HG03460 (cell line): Measurements from ENCODE around the gene PTX3.

ENCODE experiments used
- ATAC-seq: cut with Tn5 transposase; IDR thresholded peaks from one replicate; pipeline ENCODE4 v1.9.1; 2021; ENCODE audit not compliant: unreplicated experiment

The PTX3 gene

GRCh38 chr3:157420606-157421130 lies 16.0 kb upstream of the PTX3 start:
- no peak for ATAC-seq

DNA sequence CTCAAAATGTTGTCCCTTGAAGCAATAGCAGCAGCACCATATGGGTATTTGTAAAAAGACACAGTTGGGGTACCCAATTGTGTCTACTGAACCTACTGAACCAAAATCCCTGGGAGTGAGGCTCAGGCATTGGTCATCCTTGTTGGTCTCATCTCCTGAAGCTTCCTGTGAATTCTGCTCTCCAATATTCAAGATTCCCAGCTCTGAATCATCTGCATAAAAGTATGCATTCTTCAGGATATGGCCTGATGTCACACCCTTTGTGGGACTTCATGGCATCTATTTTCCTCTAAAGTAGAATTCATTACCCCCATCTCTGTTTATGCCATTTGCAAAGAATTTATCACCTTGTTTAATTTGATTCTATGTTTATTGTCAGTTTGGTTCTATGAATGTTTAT lies 13.3 kb upstream of the PTX3 start:
- no peak for ATAC-seq

DNA sequence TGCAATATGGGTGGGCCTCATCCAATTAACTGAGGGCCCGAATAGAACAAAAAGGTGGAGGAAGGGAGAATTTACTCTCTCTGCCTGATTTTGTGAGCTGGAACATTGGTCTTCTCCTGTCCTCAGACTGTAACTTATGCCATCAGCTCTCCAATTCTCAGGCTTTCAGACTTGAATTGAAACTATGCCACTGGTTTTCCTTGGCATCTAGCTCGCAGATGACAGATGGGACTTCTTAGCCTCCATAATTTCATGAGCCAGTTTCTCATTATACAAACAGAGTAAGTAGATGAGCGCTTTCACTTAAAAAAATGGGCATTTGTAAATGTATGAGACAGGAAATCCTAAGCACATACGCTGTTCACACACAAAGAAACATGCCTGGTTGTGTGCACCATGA lies 8.7 kb upstream of the PTX3 start:
- no peak for ATAC-seq

DNA sequence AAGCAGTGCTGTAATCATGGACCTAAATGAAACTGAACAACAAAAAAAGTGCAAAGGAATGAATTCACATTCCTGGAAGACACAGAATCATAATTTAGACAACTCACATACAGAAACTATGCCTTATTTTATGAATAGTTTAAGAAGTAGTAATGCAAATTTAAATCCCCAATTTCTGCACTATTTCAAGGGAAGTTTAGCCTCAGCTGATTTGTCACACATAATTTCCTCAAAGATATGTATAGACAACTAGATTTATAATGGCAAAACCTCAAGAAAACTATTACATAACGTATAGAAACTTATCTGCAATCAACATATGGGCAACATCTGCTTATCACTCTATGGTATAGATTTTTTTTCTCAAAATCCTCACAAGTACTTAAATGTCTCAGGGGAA lies 7.8 kb upstream of the PTX3 start:
- ATAC-seq, result no peak

DNA sequence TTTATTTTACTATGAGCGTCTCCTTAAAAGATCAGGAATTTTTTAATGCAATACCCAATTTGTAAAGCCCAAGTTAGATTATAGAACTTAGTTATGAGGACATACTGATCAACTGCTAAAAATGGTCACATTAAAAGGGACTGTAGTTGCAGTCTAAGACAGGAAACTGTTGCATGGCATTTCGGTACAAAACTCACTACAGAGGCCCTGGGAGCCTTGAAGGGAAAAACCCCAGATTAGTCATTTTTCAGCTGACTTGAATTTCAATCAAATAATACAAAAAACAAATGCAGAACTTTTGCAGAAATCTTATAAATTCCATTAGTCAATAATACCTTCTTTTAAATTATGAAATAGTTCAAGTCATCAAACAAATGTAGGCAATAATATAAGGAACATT lies 6.9 kb upstream of the PTX3 start:
- no peak for ATAC-seq

DNA sequence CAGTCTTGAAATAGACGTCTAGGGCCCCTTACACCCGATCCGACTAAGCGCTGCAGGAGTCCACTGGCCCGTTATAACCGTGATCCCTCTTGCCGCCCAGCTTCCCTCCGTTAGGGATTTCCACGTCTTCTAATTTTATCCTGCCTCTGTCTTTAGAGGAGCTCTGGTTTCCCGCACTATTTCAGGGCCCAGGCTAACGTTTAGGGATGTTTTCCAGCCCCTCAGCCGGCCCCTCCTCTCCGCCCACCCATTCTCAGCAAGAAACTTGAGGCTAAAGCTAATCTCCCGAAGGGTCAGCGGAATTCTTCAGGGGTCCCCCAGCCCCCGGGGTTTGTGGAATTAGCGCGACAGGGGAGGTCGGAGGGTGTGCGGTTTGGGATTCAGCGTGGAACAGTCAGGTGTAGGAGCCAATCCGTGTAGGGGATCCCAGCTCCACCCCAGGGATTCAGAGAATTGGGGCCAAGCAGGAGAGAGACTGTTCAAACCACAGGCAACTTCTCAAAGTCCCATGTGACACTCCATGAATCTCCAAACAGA lies 1.6 kb downstream of the PTX3 start:
- ATAC-seq, result no peak

DNA sequence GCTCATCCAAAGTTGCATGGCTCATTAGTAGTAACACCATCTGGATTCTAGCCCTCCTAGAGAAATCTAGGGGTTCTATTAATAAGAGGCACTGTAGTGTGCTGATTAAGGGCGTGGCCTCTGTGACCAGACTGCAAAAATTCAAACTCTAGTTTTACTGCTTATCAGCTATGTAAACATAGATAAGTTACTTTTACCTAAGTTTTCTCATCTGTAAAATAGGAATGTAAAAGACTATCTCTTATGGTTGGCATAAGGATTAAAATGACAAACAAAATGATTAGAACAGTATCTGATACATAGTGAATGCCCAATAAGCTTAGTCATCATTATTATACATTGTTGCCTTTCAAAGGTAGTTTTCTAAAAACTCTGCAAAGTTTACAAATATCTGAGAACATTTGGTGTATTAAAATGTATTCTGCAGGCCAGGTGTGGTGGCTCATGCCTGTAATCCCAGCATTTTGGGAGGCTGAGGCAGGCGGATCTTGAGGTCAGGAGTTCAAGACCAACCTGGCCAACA lies 4.5 kb downstream of the PTX3 start:
- no peak for ATAC-seq

DNA sequence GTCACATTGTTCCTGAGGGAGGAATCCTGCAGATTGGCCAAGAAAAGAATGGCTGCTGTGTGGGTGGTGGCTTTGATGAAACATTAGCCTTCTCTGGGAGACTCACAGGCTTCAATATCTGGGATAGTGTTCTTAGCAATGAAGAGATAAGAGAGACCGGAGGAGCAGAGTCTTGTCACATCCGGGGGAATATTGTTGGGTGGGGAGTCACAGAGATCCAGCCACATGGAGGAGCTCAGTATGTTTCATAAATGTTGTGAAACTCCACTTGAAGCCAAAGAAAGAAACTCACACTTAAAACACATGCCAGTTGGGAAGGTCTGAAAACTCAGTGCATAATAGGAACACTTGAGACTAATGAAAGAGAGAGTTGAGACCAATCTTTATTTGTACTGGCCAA lies 6.1 kb downstream of the PTX3 start:
- ATAC-seq, result no peak

DNA sequence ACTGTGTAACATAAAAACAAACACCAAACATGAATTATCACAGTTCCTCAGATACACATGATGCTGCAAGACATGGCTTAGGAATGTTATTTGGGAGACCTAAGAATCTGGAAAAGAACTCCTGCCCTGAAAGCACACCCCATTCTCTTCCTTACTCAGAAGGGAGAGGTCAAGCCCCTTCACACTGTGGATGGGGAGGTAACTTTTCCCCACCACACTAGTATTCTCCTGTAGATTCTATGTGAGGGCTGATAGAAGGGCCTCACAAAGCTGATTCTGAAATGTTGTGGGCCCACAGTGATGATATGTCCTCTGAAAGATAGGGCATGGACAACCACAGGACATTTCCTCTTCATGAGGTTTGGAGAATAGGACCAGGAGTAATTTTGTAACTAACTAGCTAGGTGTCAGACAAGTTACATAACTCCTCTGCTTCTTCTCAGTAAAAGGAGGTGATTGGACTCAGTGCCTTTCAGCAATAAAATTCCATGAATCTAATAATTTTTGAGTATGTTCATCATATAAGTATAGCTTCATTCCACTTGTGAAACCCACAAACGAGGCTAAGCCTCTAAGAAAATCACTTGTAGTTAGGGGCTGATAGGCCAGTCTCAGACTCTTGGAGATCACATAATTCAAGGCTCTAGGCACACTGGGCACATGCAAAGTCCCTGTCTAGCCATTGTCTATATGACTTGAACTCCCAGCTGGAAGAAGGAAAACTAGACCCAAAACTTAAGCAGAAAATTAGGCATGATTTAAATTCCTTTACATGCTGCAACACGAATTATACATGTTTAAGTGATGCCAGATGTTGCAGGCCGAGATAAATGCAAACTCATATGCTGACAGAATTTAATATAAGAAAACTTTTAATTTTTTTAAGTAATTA lies 7.5 kb downstream of the PTX3 start:
- ATAC-seq, result no peak

DNA sequence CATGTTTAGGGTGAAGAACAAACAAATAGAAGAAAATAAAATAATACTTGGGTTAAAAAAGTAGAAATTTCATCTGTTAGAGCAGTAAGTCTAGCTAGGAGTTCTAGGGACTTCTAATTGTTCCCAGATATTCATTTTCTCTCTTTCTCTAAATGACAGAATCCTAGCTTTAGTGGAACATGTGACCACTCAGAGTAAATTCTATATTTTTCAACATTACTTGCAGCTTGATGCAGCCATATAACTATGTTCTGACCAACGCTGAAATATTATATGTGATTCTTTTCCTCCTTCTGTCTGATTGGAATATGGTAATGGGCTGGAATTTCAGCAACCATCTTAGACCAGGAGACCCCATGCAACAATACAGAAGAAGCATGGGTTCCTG lies 8.1 kb downstream of the PTX3 start:
- no peak for ATAC-seq

DNA sequence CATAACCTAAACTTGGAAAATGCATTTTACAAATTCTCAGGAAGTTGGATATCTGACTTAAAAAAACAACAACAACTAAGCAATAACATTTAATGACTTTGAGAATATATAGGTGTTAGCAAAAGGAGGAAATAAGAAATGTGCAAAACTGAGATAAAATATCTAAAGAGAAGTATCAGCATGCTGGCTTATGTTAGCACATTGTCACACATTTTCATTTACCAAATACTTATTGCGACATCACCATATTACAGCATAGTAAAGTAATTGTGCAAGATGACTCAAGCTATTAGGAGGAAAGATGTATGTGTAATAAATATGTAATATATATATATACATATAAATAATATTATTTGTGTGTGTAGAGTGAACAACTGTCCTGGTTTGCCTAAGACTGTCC lies 9.2 kb downstream of the PTX3 start:
- no peak for ATAC-seq

GRCh38 chr3:157447026-157447694 lies 10.5 kb downstream of the PTX3 start:
- no peak for ATAC-seq

GRCh38 chr3:157452097-157452496 lies 15.4 kb downstream of the PTX3 start:
- no peak for ATAC-seq

DNA sequence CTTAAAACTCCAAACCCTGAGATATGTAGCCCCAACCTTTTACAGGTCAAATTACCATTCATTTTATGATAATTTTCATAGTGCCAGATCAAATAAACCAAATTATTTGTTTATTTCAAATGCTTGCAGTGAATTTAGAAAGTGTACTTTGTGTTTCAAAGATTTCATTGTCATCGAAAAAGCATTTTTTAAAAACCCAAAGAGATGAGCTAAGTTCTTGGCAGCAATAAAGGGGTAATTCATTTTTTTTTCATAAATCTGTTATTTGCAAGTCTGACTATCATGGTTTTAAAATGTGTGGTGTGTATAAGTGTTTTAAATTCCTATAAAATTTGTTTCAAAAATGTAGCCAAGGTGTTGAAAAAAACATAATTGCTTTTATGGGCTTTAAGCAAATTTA lies 17.2 kb downstream of the PTX3 start:
- no peak for ATAC-seq

GRCh38 chr3:157459706-157460105 lies 23.1 kb downstream of the PTX3 start:
- no peak for ATAC-seq

DNA sequence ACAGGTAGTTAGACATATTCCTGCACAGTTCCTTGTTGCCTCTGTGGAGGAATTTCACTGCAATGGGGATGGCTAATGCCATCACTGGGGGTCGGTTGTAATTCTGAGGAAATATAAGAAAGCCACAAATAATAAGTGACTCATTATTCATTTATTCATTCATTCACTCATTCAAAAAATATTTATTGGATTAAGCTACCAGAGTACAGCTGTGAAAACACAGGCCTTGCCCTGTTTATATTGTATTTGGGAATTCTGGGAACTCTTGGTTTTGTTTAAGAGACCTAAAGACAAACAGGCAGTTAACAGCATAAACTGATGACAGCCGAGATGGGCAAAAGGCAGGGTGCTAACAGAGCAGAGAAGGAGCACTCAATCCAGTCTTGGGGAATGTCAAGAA lies 23.6 kb downstream of the PTX3 start:
- ATAC-seq, result no peak

DNA sequence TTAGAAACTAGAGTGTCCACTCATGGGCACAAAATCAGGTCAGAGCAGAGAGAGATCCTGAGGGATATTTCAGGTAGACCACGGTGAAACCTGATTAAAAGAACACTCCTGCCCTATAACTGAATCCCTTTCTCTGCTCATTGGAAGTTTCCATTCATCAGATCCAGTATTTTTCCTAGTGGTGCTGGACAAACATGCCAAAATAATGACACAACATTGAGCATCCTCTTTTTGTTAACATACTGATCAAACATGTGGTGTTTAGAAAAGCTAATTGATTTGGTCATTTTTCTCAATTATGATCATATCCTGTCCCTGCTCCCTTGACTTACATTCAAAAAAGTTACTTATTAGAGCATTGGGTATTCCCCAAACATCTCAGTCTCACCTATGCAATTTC lies 27.2 kb downstream of the PTX3 start:
- ATAC-seq, result no peak

DNA sequence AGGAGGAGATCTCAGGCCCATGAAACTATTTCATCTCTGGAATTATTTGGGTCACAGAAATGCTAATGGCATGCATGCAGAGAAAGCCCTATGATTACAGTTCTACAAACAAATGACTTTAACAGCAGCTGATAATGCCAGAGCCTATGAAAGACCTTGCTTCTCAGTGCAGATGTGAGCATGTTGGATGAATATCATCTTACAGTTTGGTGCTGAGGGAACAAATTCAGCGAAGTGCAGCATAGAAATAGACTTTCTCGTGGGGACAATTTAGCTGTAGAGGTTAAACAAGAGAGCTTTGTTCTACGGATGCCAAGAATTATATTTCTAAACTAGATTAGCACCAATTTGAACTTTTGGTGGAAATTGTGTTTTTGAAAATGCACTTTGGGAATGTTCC lies 27.7 kb downstream of the PTX3 start:
- ATAC-seq, result no peak

DNA sequence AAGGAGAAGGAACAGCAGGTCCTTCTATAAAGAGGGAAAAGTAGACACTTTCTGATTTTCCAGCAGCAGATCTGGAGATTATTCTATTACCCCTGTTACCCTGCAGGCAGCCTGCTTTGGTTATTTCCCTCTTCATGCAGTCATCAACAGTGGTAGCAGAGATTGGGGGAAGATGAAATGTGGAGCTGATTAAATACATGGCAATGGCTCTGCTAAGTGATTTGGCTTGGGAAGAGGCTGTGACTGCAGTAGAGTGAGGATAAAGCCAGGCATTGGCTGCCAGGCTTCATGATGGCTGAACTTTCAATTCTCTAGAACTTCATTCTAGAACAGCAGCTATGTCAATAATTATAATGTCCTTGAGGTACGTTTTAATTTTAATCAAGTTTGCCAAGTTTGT lies 29.1 kb downstream of the PTX3 start:
- ATAC-seq, result no peak

DNA sequence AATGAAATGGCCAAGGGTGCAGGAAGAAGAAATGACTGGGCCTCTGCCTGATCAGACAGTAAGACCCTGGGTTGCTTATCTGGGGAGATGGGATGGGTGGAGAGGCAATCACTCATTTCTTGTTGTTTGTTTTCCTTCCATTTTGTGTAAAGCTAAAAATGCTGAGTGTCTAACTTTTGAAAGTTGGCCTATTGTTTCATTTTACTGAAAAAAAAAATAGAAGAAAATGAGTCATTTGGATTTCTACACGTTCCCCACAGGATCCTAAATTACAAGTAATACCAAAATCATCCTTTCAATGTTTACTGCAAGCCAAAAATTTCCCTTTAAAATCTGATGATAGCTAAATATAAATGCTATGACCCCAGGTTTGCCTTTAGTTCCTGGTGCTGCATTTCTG lies 30.6 kb downstream of the PTX3 start:
- no peak for ATAC-seq

- ATAC-seq, result no peak
Observed at GRCh38 chr3:157469561-157470294, 33.1 kb downstream of the PTX3 start.
